Retinal pigment epithelial cell (primary cell): Measurements from ENCODE around the gene CELSR2.

Experiments
- DNase-seq: peaks from one replicate; pipeline ENCODE4 v3.0.0-alpha.2; 2010; ENCODE audit warnings: low read depth
- H3K4me3 ChIP-seq: 2 replicates; pipeline ENCODE4 v1.5.1; 2011; ENCODE audit warnings: mild to moderate bottlenecking, low read length, control low read depth, moderate library complexity
- TF ChIP-seq, protein P1 (sequence below): conservative IDR thresholded peaks from 2 replicates; pipeline ENCODE4 v1.5.1; 2011; ENCODE audit warnings: low read depth, low read length, control low read depth, inconsistent platforms

The CELSR2 gene

DNA sequence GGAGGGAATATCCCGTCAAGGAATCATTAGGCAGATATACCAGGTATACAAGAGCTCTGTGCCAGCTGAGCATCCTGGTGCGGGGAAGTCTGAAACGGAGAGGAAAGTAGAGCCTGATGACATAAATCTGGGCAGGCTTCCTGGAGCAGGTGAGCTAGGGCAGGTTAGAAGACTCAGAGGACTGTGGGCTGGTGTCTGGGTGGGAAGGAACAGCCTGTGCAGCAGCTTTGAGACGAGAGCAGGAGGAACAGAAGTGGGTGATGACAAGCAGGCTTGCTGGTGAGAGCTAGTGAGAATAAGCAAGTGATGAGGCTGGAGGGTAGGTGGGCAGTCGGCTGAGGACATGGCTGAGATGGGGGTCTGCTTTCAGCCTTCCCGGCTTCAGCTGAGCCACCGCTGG, 6.7 kb downstream of the CELSR2 start:
- TF ChIP-seq, protein P1, sequence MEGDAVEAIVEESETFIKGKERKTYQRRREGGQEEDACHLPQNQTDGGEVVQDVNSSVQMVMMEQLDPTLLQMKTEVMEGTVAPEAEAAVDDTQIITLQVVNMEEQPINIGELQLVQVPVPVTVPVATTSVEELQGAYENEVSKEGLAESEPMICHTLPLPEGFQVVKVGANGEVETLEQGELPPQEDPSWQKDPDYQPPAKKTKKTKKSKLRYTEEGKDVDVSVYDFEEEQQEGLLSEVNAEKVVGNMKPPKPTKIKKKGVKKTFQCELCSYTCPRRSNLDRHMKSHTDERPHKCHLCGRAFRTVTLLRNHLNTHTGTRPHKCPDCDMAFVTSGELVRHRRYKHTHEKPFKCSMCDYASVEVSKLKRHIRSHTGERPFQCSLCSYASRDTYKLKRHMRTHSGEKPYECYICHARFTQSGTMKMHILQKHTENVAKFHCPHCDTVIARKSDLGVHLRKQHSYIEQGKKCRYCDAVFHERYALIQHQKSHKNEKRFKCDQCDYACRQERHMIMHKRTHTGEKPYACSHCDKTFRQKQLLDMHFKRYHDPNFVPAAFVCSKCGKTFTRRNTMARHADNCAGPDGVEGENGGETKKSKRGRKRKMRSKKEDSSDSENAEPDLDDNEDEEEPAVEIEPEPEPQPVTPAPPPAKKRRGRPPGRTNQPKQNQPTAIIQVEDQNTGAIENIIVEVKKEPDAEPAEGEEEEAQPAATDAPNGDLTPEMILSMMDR = no peak
- H3K4me3 ChIP-seq = no peak overlapping the region
- no peak for DNase-seq

DNA sequence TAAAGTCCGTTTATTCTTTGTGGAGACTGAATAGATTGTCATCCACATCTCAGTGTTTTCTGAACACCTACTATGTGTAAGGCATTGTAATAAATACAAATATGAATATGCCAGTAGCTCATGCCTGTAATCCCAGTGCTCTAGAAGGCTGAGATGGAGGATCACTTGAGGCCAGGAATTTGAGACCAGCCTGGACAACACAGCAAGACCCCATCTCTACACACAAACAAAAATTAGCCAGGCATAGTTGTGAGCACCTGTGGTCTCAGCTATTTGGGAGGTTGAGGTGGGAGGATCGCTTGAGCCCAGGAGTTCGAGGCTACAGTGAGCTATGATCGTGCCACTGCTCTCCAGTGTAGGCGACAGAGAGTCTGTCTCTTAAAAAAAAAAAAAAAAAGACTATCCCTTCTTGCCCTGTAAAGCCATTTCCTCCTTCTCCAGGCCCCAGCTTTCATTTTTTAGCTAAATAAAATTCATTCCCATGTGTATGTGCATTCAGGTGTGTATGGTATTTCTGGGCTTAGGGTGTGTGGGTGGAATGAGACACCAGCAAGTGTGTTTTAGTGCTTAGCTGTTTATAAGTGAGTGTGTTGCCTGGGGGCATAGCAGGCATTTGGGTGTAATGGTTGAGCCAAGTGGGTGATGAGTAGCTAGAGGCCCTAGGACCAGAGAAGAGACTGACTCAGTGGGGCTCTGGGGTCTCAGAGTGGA, 7.8 kb downstream of the CELSR2 start:
- H3K4me3 ChIP-seq = no peak overlapping the region
- TF ChIP-seq, protein P1 = no peak
- DNase-seq = no peak

DNA sequence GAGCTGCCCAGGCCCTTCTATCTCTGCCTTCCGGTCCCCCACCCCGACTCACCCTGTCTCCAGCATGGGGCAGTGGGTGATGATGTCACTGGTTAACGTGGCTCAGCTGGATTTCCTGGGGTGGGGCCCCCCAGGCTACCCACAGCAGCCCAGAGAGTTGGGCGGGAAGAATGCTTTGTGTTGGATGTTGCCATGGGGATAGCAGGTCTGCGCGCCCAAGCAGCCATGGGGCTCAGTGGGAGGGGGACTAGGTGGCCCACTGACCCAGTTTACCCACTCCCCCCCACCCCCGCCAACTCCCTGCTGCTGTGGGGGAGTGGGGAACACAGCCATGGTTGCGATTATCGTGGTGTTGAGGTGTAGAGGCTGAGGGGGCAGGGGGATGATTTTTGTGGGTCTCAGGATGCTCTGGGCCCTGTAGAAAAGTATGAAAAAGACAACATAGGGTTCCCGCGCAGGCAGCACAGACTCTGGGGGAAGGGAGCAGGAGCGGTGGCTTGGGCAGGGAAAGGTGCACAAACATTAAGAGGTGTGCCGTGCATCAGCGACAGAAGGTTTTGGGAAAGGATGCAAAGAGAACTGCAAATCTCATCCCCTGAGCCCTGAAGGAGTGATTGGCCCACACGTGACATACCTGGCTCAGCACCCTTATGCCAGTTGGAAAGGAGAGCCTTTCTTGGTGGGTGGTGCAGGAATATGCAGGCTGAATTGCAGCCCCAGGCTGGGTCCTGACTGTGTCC, 8.5 kb downstream of the CELSR2 start:
- DNase-seq = no peak
- no peak overlapping the region for H3K4me3 ChIP-seq
- TF ChIP-seq, protein P1 = no peak

GRCh38 chr1:109258481-109259466, 9.4 kb downstream of the CELSR2 start:
- TF ChIP-seq, protein P1 = no peak
- H3K4me3 ChIP-seq = no peak overlapping the region
- DNase-seq = no peak

GRCh38 chr1:109259674-109260557, 10.6 kb downstream of the CELSR2 start:
- TF ChIP-seq, protein P1 = no peak
- no peak overlapping the region for H3K4me3 ChIP-seq

GRCh38 chr1:109261006-109261405, 11.7 kb downstream of the CELSR2 start:
- no peak overlapping the region for H3K4me3 ChIP-seq
- TF ChIP-seq, protein P1 = no peak
- no peak for DNase-seq

More at GRCh38 chr1:109259674-109260557, 10.6 kb downstream of the CELSR2 start:
- DNase-seq = no peak
